Heart right ventricle (tissue), 16 donors: ENCODE results near the gene RAC3. TPM values are rescaled to one million over a fixed set of nuclear protein-coding genes. Genes with fewer than 3 reads are reported as not detected.

Experiments used
- ATAC-seq, 8 donors: fragments of 200-7000 bp; cut with Tn5 transposase; one replicate each; pipeline ENCODE4 v1.9.1; 2020; ENCODE audit warnings: mild to moderate bottlenecking in 8 of 8, moderate library complexity in 8 of 8, moderate number of reproducible peaks in 1 of 8
- DNase-seq, 2 donors: peaks; one replicate each; pipeline ENCODE4 v3.0.0-alpha.2; 2020
- H3K27ac ChIP-seq, 10 donors: fragments of 200-600 bp; sonication (generic) in 2 of 10; one replicate each; pipeline versions ENCODE4 v1.5.0 to v1.8.0; 2020 to 2022; ENCODE audit warnings: mild to moderate bottlenecking in 3 of 10
- H3K27me3 ChIP-seq, 7 donors: fragments of 200-600 bp; one replicate each; pipeline ENCODE4 v1.8.0; 2021 to 2022; ENCODE audit warnings: mild to moderate bottlenecking in 2 of 7
- H3K36me3 ChIP-seq, 9 donors: fragments of 200-600 bp; sonication (generic) in 1 of 9; one replicate each; pipeline versions ENCODE4 v1.5.0 to v1.8.0; 2020 to 2022; ENCODE audit warnings: mild to moderate bottlenecking in 2 of 9
- H3K4me1 ChIP-seq, 9 donors: fragments of 200-600 bp; sonication (generic) in 1 of 9; one replicate each; pipeline versions ENCODE4 v1.5.0 to v1.8.0; 2020 to 2022; ENCODE audit warnings: mild to moderate bottlenecking in 4 of 9
- H3K4me3 ChIP-seq, 10 donors: fragments of 200-600 bp; sonication (generic) in 2 of 10; one replicate each; pipeline versions ENCODE4 v1.5.0 to v1.8.0; 2020 to 2022; ENCODE audit warnings: mild to moderate bottlenecking in 7 of 10, moderate library complexity in 2 of 10
- H3K9me3 ChIP-seq, 11 donors: fragments of 200-600 bp in 10 of 11; sonication (generic) in 2 of 11; one replicate each; pipeline versions ENCODE4 v1.5.0 to v1.8.0; 2013 to 2022; ENCODE audit warnings: mild to moderate bottlenecking in 2 of 11, control low read depth in 1 of 11, moderate library complexity in 1 of 11
- WGBS, 2 donors: extraction: QIAGEN DNeasy Blood & Tissue Kit; methylation state at CpG; one replicate each; pipeline ENCODE4 v1.1.7; 2013; ENCODE audit warnings: inconsistent platforms in 1 of 2; 5-methylcytosine and 5-hydroxymethylcytosine counted together
- intact Hi-C, 10 donors: fragments of 100-400 bp; cut with DNase I; formaldehyde crosslinking; loops; one replicate each; pipeline versions ENCODE4 v1.11.1 to v1.14.2; 2022
- polyA plus RNA-seq, 2 donors: library from polyadenylated mRNA; stranded (reverse); fragments of 200-250 nt; gene quantifications; one replicate each; pipeline ENCODE4 v1.2.3, GENCODE V29; 2013
- total RNA-seq, 10 donors: library from RNA; stranded (reverse); fragmentation: NEBNext Ultra II Directional in 3 of 10; extraction: Animal tissue kit (Norgen Biotek cat#: 25700) in 3 of 10; gene quantifications; one replicate each; pipeline versions ENCODE4 v1.2.1 to v1.2.4, GENCODE V29; 2021 to 2023
- TF ChIP-seq, protein P1 (sequence below), 9 donors: fragments of 200-600 bp; sonication (generic) in 2 of 9; IDR thresholded peaks; one replicate each; pipeline versions ENCODE4 v1.5.0 to v1.8.0; 2021 to 2022; ENCODE audit warnings: antibody characterized with exemption in 9 of 9, mild to moderate bottlenecking in 5 of 9, moderate library complexity in 1 of 9
- donor health status: Arrhythmogenic right ventricular cardiomyopathy.
- donor health status: ischemic (EF 13 %, LVEDD 7.1; RV severe dilation, severe dysfunction).
- donor health status: healthy with polysubstance abuse.
- donor health status: DM: no; HTN: yes; CAD: no.
- donor health status: DM: no; HTN: no; CAD: no.
- donor health status: ischemic (EF 25% LVEDD 6.9; RV normal size, moderate dysfunction).
- donor health status: ischemic (EF 25% LVEDD 5.7; RV mildly dilated, moderate dysfunction).
- donor health status: healthy.
- donor health status: DM: yes; HTN: yes; CAD: no.
- donor health status: Ischemic cardiomyopathy.
- donor health status: ischemic (EF 35%, LVEDD 5.7; RV mildly dilated, moderate dysfunction).
- donor health status: nonischemic (EF 11% LVEDD 7.7; RV severe dilation, severe dysfunction).
- donor health status: DM: yes; HTN: yes; CAD: no.
- donor health status: PGD.
- donor health status: ischemic (EF 29% LVEDD 5.4; RV normal size, mild dysfunction).
- donor health status: nonischemic (EF 23%, LVEDD 6.1; RV moderate dilation, normal function).

RAC3 gene
- total and polyA plus RNA-seq, 12 donors = 0.82 to 3.3 (median 1.1) TPM

GRCh38 chr17:82011617-82012187 lies 19.8 kb upstream of the RAC3 start:
- Histone ChIP-seq H3K36me3 (peaks cover 0 to 19% (median 0%) of the 10 kb centered on the region in 9 donors), H3K9me3 (no peaks in the 10 kb centered on the region), H3K4me1 (peaks cover under 1 to 53% (median 27%) of the 10 kb centered on the region in 9 donors), H3K27me3 (no peaks in the 10 kb centered on the region), H3K27ac (peak overlapping the region in 6 of 10 donors; percentile 88 to 97 (median 92)), H3K4me3 (no peak overlapping the region)
- TF ChIP-seq, protein P1, sequence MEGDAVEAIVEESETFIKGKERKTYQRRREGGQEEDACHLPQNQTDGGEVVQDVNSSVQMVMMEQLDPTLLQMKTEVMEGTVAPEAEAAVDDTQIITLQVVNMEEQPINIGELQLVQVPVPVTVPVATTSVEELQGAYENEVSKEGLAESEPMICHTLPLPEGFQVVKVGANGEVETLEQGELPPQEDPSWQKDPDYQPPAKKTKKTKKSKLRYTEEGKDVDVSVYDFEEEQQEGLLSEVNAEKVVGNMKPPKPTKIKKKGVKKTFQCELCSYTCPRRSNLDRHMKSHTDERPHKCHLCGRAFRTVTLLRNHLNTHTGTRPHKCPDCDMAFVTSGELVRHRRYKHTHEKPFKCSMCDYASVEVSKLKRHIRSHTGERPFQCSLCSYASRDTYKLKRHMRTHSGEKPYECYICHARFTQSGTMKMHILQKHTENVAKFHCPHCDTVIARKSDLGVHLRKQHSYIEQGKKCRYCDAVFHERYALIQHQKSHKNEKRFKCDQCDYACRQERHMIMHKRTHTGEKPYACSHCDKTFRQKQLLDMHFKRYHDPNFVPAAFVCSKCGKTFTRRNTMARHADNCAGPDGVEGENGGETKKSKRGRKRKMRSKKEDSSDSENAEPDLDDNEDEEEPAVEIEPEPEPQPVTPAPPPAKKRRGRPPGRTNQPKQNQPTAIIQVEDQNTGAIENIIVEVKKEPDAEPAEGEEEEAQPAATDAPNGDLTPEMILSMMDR (IDR thresholded peaks at IDR 0.05) = no peak
- 93 to 94% methylated on average over 19 of the region's 19 CpGs for WGBS, 2 donors
- ATAC-seq = no peak
- no peak for DNase-seq
- intact Hi-C loops = no loop called here

DNA sequence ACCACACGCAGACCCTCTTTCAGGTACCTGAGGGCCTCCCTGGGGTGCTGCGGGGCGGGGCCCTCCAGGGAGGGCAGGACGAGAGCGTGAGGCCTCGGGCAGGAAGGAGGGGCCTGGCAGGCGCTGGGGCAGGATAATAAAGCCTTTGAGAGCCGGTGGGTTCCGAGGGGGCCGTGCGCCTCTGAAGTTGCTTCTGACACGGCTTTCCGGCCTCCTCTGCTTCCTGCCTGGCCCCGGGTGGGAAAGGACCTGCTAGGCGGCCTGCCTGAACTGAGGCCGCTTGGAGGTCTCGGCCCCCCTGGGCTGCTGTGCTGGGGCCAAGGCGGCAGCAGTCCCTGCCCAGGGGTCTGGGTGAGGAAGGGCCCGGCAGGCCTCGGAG lies 19.2 kb upstream of the RAC3 start:
- H3K36me3 ChIP-seq = peaks cover 0 to 25% (median 0%) of the 10 kb centered on the region in 9 donors
- no peaks in the 10 kb centered on the region for H3K27me3 ChIP-seq
- 78 to 79% methylated on average over 20 of the region's 20 CpGs for WGBS, 2 donors
- intact Hi-C loops = no loop called here
- H3K27ac ChIP-seq = peak overlapping the region; percentile 71 to 97 (median 91)
- TF ChIP-seq, protein P1 (IDR thresholded peaks at IDR 0.05) = no peak
- H3K9me3 ChIP-seq = no peaks in the 10 kb centered on the region
- no peak overlapping the region for H3K4me3 ChIP-seq
- no peak for DNase-seq
- H3K4me1 ChIP-seq = peaks cover 0 to 47% (median 23%) of the 10 kb centered on the region in 9 donors
- no peak for ATAC-seq

DNA sequence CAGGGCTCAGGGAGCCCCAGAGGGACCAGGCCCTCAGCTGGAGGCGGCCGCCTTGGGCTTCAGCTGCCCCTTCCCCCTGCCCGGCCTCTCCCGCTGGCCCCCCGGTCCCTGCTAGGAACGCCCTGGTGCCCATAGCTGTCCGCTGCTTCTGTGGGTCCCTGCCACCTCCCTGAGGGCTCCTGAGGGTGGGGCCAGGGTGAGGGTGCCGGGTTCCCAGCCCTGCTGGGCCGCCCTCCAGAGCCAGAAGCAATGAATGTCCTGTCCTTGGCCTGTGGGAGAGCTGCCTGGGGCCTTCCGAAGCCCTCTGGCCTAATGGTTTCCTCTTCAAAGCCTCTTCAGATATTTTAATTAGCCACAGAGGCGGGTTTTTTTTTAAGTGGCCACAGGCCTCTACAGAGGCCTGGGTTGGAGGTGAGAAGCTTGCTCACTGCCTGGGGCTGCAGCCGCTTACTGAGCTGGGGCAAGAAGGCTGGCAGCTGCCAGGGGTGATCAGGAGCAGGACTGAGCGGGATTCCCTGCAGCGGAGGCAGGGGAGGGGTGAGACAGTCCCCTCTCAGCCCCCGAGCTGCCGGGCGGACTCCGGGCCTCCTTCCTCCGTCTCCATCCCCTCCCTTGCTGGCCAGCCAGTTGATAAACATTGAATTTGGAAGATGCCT lies 18.7 kb upstream of the RAC3 start:
- intact Hi-C loops = no loop called here
- 67 to 73% methylated on average over 19 of the region's 19 CpGs for WGBS, 2 donors
- DNase-seq = peak in 1 of 2 donors; percentile 65
- H3K4me1 ChIP-seq = peaks cover 0 to 44% (median 19%) of the 10 kb centered on the region in 9 donors
- H3K36me3 ChIP-seq = peaks cover 0 to 30% (median 0%) of the 10 kb centered on the region in 9 donors
- ATAC-seq = peak in 6 of 8 donors; percentile 23 to 68 (median 33)
- H3K27ac ChIP-seq = peak overlapping the region; percentile 71 to 97 (median 91)
- TF ChIP-seq, protein P1 (IDR thresholded peaks at IDR 0.05) = no peak
- H3K27me3 ChIP-seq = no peaks in the 10 kb centered on the region
- no peaks in the 10 kb centered on the region for H3K9me3 ChIP-seq
- no peak overlapping the region for H3K4me3 ChIP-seq

DNA sequence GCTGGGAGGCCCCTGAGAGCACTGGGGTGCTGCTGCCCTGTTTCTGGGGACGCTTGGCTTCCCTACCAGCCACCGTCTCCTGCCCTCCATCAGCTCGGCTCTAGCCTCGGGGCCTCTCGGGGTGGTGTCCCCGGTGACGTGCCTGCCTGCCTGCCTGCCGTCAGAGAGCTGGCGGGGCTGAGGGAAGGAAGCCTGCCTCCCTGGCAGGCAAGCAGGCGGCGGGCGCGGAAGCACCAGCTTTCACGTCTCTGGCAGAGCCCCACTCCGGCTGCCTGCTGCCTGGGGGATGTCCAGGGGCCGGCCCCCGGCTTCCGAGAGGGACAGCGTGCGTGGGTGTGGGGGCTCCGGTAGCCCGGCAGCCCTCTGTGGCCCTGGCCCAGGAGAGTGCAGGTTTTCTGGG lies 18.1 kb upstream of the RAC3 start:
- WGBS, 2 donors = 42 to 61% methylated on average over 22 of the region's 22 CpGs
- peaks cover 0 to 36% (median 0%) of the 10 kb centered on the region in 9 donors for H3K36me3 ChIP-seq
- H3K4me3 ChIP-seq = no peak overlapping the region
- peaks cover 0 to 40% (median 17%) of the 10 kb centered on the region in 9 donors for H3K4me1 ChIP-seq
- H3K9me3 ChIP-seq = no peaks in the 10 kb centered on the region
- peak overlapping the region; percentile 71 to 97 (median 91) for H3K27ac ChIP-seq
- intact Hi-C loops = no loop called here
- H3K27me3 ChIP-seq = no peaks in the 10 kb centered on the region
- TF ChIP-seq, protein P1 (IDR thresholded peaks at IDR 0.05) = no peak
- DNase-seq (peak; percentile 27 to 67), ATAC-seq (peak; percentile 27 to 75 (median 66))
